DND-41 (cell line): ENCODE results near the gene CALCOCO2.
"Not testable (repeated sequence)": the region's sequence is repeated elsewhere in the genome, so short reads cannot be mapped to it uniquely, and the experiment has no call there.

Experiments
- EZH2 ChIP-seq: IDR thresholded peaks from 3 replicates; pipeline ENCODE4 v1.6.1; 2012; ENCODE audit warnings: borderline replicate concordance, low read depth, mild to moderate bottlenecking, moderate library complexity, low read length, inconsistent platforms; ENCODE audit not compliant: severe bottlenecking
- TF ChIP-seq, protein P1 (sequence below): IDR thresholded peaks from 2 replicates; pipeline ENCODE4 v1.5.1; 2012; ENCODE audit warnings: borderline replicate concordance, low read length, moderate library complexity, mild to moderate bottlenecking; ENCODE audit not compliant: poor library complexity, severe bottlenecking; ENCODE audit errors: extremely low read depth

- TF ChIP-seq, protein P1, sequence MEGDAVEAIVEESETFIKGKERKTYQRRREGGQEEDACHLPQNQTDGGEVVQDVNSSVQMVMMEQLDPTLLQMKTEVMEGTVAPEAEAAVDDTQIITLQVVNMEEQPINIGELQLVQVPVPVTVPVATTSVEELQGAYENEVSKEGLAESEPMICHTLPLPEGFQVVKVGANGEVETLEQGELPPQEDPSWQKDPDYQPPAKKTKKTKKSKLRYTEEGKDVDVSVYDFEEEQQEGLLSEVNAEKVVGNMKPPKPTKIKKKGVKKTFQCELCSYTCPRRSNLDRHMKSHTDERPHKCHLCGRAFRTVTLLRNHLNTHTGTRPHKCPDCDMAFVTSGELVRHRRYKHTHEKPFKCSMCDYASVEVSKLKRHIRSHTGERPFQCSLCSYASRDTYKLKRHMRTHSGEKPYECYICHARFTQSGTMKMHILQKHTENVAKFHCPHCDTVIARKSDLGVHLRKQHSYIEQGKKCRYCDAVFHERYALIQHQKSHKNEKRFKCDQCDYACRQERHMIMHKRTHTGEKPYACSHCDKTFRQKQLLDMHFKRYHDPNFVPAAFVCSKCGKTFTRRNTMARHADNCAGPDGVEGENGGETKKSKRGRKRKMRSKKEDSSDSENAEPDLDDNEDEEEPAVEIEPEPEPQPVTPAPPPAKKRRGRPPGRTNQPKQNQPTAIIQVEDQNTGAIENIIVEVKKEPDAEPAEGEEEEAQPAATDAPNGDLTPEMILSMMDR: not testable (repeated sequence)
- not testable (repeated sequence) for TF ChIP-seq EZH2
Observed at GRCh38 chr17:48820936-48821335, 9.9 kb upstream of the CALCOCO2 start.
